ENCODE measurements around the gene CCDC177.

GRCh38 chr14:69528930-69529329, 45.7 kb downstream of the CCDC177 start:
- TF ChIP-seq EZH2 (IDR thresholded peaks at IDR 0.05; ENCODE audit: insufficient read depth, poor library complexity, severe bottlenecking), result no peak
- TF ChIP-seq EZH2phosphoT487 (IDR thresholded peaks at IDR 0.05; ENCODE audit: insufficient read depth, low read depth), result no peak
